Keratinocyte (primary cell): Measurements from ENCODE around the gene FGD2. TPM values are rescaled to one million over a fixed set of nuclear protein-coding genes. Genes with fewer than 3 reads are reported as not detected.

Experiments used
- DNase-seq: peaks from one replicate; pipeline ENCODE4 v3.0.0-alpha.2; 2011; ENCODE audit warnings: low read depth, missing footprints, low spot score
- FAIRE-seq: peaks from 2 replicates; lab custom pipeline; 2011; peaks lifted over from hg19 to GRCh38; lab: Jason Lieb, UNC
- H2AFZ ChIP-seq: 2 replicates; pipeline ENCODE4 v1.6.0; 2012; ENCODE audit warnings: low read length, control low read depth, inconsistent platforms; ENCODE audit not compliant: control insufficient read depth
- H3K27ac ChIP-seq: 2 replicates; pipeline ENCODE4 v1.5.1; 2011; ENCODE audit warnings: low read length; ENCODE audit not compliant: control insufficient read depth, insufficient read depth
- H3K27me3 ChIP-seq: 3 replicates; pipeline ENCODE4 v1.6.0; 2011; ENCODE audit warnings: low read length; ENCODE audit not compliant: control insufficient read depth, insufficient read depth; ENCODE audit errors: extremely low read depth
- H3K36me3 ChIP-seq, 2 experiments: 2 replicates in 1 of 2; 3 replicates in 1 of 2; pipeline ENCODE4 v1.5.1; 2011; ENCODE audit warnings: low read length in 2 of 2, mild to moderate bottlenecking in 1 of 2; ENCODE audit not compliant: control insufficient read depth in 2 of 2, insufficient read depth in 2 of 2; ENCODE audit errors: extremely low read depth in 1 of 2
- H3K4me1 ChIP-seq: 3 replicates; pipeline ENCODE4 v1.5.1; 2011; ENCODE audit warnings: low read length; ENCODE audit not compliant: control insufficient read depth, insufficient read depth; ENCODE audit errors: extremely low read depth
- H3K4me2 ChIP-seq: 3 replicates; pipeline ENCODE4 v1.6.0; 2011; ENCODE audit warnings: low read depth, low read length; ENCODE audit not compliant: control insufficient read depth, insufficient read depth; ENCODE audit errors: extremely low read depth
- H3K4me3 ChIP-seq, 3 experiments: fragments of 200-600 bp in 1 of 3; sonication (generic) in 1 of 3; 2 replicates in 2 of 3; 3 replicates in 1 of 3; pipeline ENCODE4 v1.5.1; 2011 to 2016; ENCODE audit warnings: low read length in 3 of 3, mild to moderate bottlenecking in 3 of 3, control low read depth in 2 of 3, inconsistent platforms in 1 of 3, low read depth in 1 of 3, mixed read lengths in 1 of 3, mixed run types in 1 of 3, moderate library complexity in 1 of 3; ENCODE audit not compliant: control insufficient read depth in 2 of 3, insufficient read depth in 2 of 3; ENCODE audit errors: extremely low read depth in 1 of 3
- H3K79me2 ChIP-seq: 2 replicates; pipeline ENCODE4 v1.6.0; 2012; ENCODE audit warnings: low read length; ENCODE audit not compliant: control insufficient read depth, insufficient read depth
- H3K9ac ChIP-seq: 3 replicates; pipeline ENCODE4 v1.6.0; 2011; ENCODE audit warnings: low read length; ENCODE audit not compliant: control insufficient read depth, insufficient read depth; ENCODE audit errors: extremely low read depth
- H3K9me1 ChIP-seq: 3 replicates; pipeline ENCODE4 v1.6.0; 2011; ENCODE audit warnings: low read length; ENCODE audit not compliant: control insufficient read depth, insufficient read depth; ENCODE audit errors: extremely low read depth
- H3K9me3 ChIP-seq: 2 replicates; pipeline ENCODE4 v1.5.1; 2012; ENCODE audit warnings: low read depth, low read length; ENCODE audit not compliant: control insufficient read depth
- H4K20me1 ChIP-seq: 3 replicates; pipeline ENCODE4 v1.6.0; 2011; ENCODE audit warnings: low read length; ENCODE audit not compliant: control insufficient read depth, insufficient read depth; ENCODE audit errors: extremely low read depth
- CTCF ChIP-seq, 3 experiments: IDR thresholded peaks in 1 of 3; conservative IDR thresholded peaks in 1 of 3; optimal IDR thresholded peaks in 1 of 3; 2 replicates in 2 of 3; 3 replicates in 1 of 3; pipeline versions ENCODE3 to v1.5.1; 2011; ENCODE audit warnings: low read length in 3 of 3, mild to moderate bottlenecking in 3 of 3, moderate library complexity in 2 of 3, control low read depth in 1 of 3, inconsistent platforms in 1 of 3; ENCODE audit not compliant: insufficient read depth in 2 of 3; ENCODE audit errors: extremely low read depth in 1 of 3
- EZH2 ChIP-seq: IDR thresholded peaks from one replicate; pipeline ENCODE4 v1.6.1; 2012; ENCODE audit warnings: inconsistent platforms, mild to moderate bottlenecking, low read length, moderate library complexity
- dilution Hi-C: fragments of 300-500 bp; cut with MboI; formaldehyde crosslinking; loops from one replicate; pipeline ENCODE4 v1.7.0; 2020; ENCODE audit warnings: low sequenced_read_pairs; ENCODE audit not compliant: extremely low pct_ligation_motif_present
- polyA plus RNA-seq, 5 experiments: library from polyadenylated mRNA; depleted of rRNA in 3 of 5; stranded (reverse) in 3 of 5; stranded (forward) in 1 of 5; unstranded in 1 of 5; fragments of >200 nt; gene quantifications; 1 replicate in 1 of 5; 2 replicates in 3 of 5; 3 replicates in 1 of 5; pipeline versions ENCODE4 v1.2.1 to v1.2.3, GENCODE V29; 2011 to 2012; ENCODE audit warnings: missing spikeins in 2 of 5, low read depth in 1 of 5, low replicate concordance in 1 of 5

The FGD2 gene
- polyA plus RNA-seq, 1 donor (not counting 4 experiments of a cell fraction or from before 2014, with no cell fraction given): 0.03 TPM

DNA sequence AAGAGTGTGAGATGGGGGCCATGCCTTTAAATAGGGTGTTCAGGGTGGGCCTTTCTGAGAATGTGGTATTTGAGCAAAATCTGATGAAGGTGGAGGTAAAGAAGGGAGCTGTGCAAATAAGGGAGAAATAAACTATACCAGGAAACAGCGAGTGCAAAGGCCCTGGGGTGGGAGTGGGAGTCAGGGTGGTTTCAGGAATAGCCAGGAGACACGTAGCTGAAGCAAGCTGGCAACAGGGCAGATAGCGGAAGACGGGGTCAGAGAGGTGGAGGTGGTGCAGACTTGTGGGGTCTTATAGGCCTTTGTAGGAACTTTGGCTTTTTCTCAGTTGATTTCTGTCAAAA, 51.6 kb downstream of the FGD2 start:
- FAIRE-seq: no peak
- no peak for DNase-seq
- Histone ChIP-seq H3K4me3 (no peak overlapping the region), H3K36me3 (no peaks in the 10 kb centered on the region), H3K9me3 (no peaks in the 10 kb centered on the region), H2AFZ (no peak overlapping the region), H3K9me1 (no peaks in the 10 kb centered on the region), H3K4me1 (peaks cover 54% of the 10 kb centered on the region), H4K20me1 (no peaks in the 10 kb centered on the region), H3K79me2 (no peaks in the 10 kb centered on the region), H3K27ac (peak overlapping the region; percentile 97), H3K4me2 (peak overlapping the region; percentile 91), H3K9ac (peak overlapping the region; percentile 86), H3K27me3 (no peaks in the 10 kb centered on the region)
- TF ChIP-seq EZH2: no peak
- TF ChIP-seq CTCF (optimal IDR thresholded peaks at IDR 0.05 in 1 of 3, IDR thresholded peaks at IDR 0.05 in 1 of 3, conservative IDR thresholded peaks at IDR 0.05 in 1 of 3; ENCODE audit: extremely low read depth in 1 of 3, insufficient read depth in 2 of 3, low read length in 3 of 3): no peak
- dilution Hi-C loops: no loop called here

DNA sequence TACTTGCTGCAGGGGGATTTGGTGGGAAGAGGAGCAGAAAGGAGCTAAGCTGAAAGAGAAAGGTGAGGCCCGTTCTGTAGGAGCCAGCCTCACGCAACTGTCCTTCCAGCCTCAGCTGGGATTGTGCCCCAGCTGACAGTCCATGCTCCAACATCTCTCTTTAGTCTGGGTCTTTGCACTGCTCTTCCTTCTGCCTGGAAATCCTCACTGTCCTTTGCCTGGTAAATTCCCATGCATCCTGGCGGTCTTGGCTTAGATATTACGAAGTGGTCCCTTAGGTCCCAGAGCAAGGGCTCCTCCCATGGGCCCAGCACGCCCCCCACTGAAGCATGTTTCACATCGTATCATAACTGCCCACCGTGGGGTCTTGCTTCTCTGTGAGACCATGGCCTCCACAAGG, 52.2 kb downstream of the FGD2 start:
- dilution Hi-C loops: no loop called here

More for the DNA sequence above, 52.2 kb downstream of the FGD2 start:
- no peak for DNase-seq
- no peak for FAIRE-seq
- peak overlapping the region; percentile 97 for H3K27ac ChIP-seq
- peak overlapping the region; percentile 2 for H3K4me2 ChIP-seq
- H2AFZ ChIP-seq: no peak overlapping the region
- H3K4me1 ChIP-seq: peaks cover 54% of the 10 kb centered on the region
- no peaks in the 10 kb centered on the region for H3K9me3 ChIP-seq
- H3K9me1 ChIP-seq: no peaks in the 10 kb centered on the region
- TF ChIP-seq EZH2: no peak
- TF ChIP-seq CTCF (optimal IDR thresholded peaks at IDR 0.05 in 1 of 3, IDR thresholded peaks at IDR 0.05 in 1 of 3, conservative IDR thresholded peaks at IDR 0.05 in 1 of 3; ENCODE audit: extremely low read depth in 1 of 3, insufficient read depth in 2 of 3, low read length in 3 of 3): no peak
- H4K20me1 ChIP-seq: no peaks in the 10 kb centered on the region
- no peaks in the 10 kb centered on the region for H3K36me3 ChIP-seq
- H3K4me3 ChIP-seq: no peak overlapping the region
- H3K79me2 ChIP-seq: no peaks in the 10 kb centered on the region
- no peak overlapping the region for H3K9ac ChIP-seq
- H3K27me3 ChIP-seq: no peaks in the 10 kb centered on the region
